DND-41 (cell line): Measurements from ENCODE around the gene NRL.

Source experiments
- ATAC-seq: fragments of 200-7000 bp; cut with Tn5 transposase; 3 replicates; pipeline ENCODE4 v1.9.1; 2021; ENCODE audit warnings: low read depth; ENCODE audit not compliant: insufficient read depth
- DNase-seq: peaks from one replicate; pipeline ENCODE4 v3.0.0-alpha.2; 2020
- H2AFZ ChIP-seq: 2 replicates; pipeline ENCODE4 v1.6.0; 2012; ENCODE audit warnings: low read depth, low read length
- H3K27ac ChIP-seq: 2 replicates; pipeline ENCODE4 v1.5.1; 2012; ENCODE audit warnings: low read length, inconsistent platforms
- H3K27me3 ChIP-seq: fragments of 200-600 bp; sonication (generic); 2 replicates; pipeline ENCODE4 v1.6.0; 2012; ENCODE audit warnings: low read length, mild to moderate bottlenecking, inconsistent platforms; ENCODE audit not compliant: insufficient read depth, poor library complexity
- H3K36me3 ChIP-seq: 2 replicates; pipeline ENCODE4 v1.5.1; 2012; ENCODE audit warnings: low read length, inconsistent platforms; ENCODE audit not compliant: insufficient read depth
- H3K4me1 ChIP-seq: 2 replicates; pipeline ENCODE4 v1.5.1; 2012; ENCODE audit warnings: mild to moderate bottlenecking, low read length; ENCODE audit not compliant: insufficient read depth
- H3K4me2 ChIP-seq: 2 replicates; pipeline ENCODE4 v1.6.0; 2012; ENCODE audit warnings: mild to moderate bottlenecking, moderate library complexity, low read length, inconsistent platforms; ENCODE audit not compliant: insufficient read depth
- H3K4me3 ChIP-seq, 2 experiments: fragments of 200-600 bp in 1 of 2; shearing (Covaris generic) in 1 of 2; 2 replicates each; pipeline ENCODE4 v1.5.1; 2012 to 2016; ENCODE audit warnings: inconsistent platforms in 2 of 2, low read length in 2 of 2, mild to moderate bottlenecking in 2 of 2, low read depth in 1 of 2, moderate library complexity in 1 of 2
- H3K79me2 ChIP-seq: 2 replicates; pipeline ENCODE4 v1.6.0; 2012; ENCODE audit warnings: low read length, inconsistent platforms; ENCODE audit not compliant: insufficient read depth
- H3K9ac ChIP-seq: 2 replicates; pipeline ENCODE4 v1.6.0; 2012; ENCODE audit warnings: low read depth, mild to moderate bottlenecking, inconsistent platforms, low read length, moderate library complexity
- H3K9me3 ChIP-seq: 2 replicates; pipeline ENCODE4 v1.5.1; 2012; ENCODE audit warnings: low read length, moderate library complexity, mild to moderate bottlenecking, inconsistent platforms; ENCODE audit not compliant: insufficient read depth, severe bottlenecking
- H4K20me1 ChIP-seq: 2 replicates; pipeline ENCODE4 v1.6.0; 2012; ENCODE audit warnings: low read length; ENCODE audit not compliant: insufficient read depth
- CTCF ChIP-seq: IDR thresholded peaks from 2 replicates; pipeline ENCODE4 v1.5.1; 2012; ENCODE audit warnings: borderline replicate concordance, low read length, moderate library complexity, mild to moderate bottlenecking; ENCODE audit not compliant: poor library complexity, severe bottlenecking; ENCODE audit errors: extremely low read depth
- EZH2 ChIP-seq: IDR thresholded peaks from 3 replicates; pipeline ENCODE4 v1.6.1; 2012; ENCODE audit warnings: borderline replicate concordance, low read depth, mild to moderate bottlenecking, moderate library complexity, low read length, inconsistent platforms; ENCODE audit not compliant: severe bottlenecking

Gene NRL

GRCh38 chr14:24054646-24055045 is 60.1 kb downstream of the NRL start:
- Histone ChIP-seq H3K27me3 (no peaks in the 10 kb centered on the region), H3K27ac (no peak overlapping the region), H2AFZ (no peak overlapping the region), H4K20me1 (0 out of 2 replicates have a peak, but pooled peaks cover 2% of the 10 kb centered on the region), H3K36me3 (no peaks in the 10 kb centered on the region), H3K4me1 (peaks cover 26% of the 10 kb centered on the region), H3K4me3 (no peak overlapping the region), H3K9me3 (no peaks in the 10 kb centered on the region), H3K4me2 (no peak overlapping the region), H3K9ac (no peak overlapping the region), H3K79me2 (no peaks in the 10 kb centered on the region)
- no peak for ATAC-seq
- DNase-seq = no peak
- TF ChIP-seq EZH2 = no peak
- no peak for TF ChIP-seq CTCF

- Histone ChIP-seq H4K20me1 (0 out of 2 replicates have a peak, but pooled peaks cover 2% of the 10 kb centered on the region), H3K27me3 (no peaks in the 10 kb centered on the region), H3K36me3 (no peaks in the 10 kb centered on the region), H3K4me3 (no peak overlapping the region), H3K79me2 (no peaks in the 10 kb centered on the region), H2AFZ (no peak overlapping the region), H3K9me3 (no peaks in the 10 kb centered on the region), H3K27ac (no peak overlapping the region), H3K4me2 (no peak overlapping the region), H3K4me1 (peaks cover 26% of the 10 kb centered on the region), H3K9ac (no peak overlapping the region)
- TF ChIP-seq EZH2 (no peak), CTCF (no peak)
- no peak for ATAC-seq
- no peak for DNase-seq
Measured at GRCh38 chr14:24054324-24054641, 60.5 kb downstream of the NRL start.

GRCh38 chr14:24053548-24054323 is 61.0 kb downstream of the NRL start:
- Histone ChIP-seq H2AFZ (no peak overlapping the region), H3K27ac (no peak overlapping the region), H3K9me3 (no peaks in the 10 kb centered on the region), H3K27me3 (no peaks in the 10 kb centered on the region), H3K4me3 (no peak overlapping the region), H3K79me2 (no peaks in the 10 kb centered on the region), H3K9ac (no peak overlapping the region), H4K20me1 (0 out of 2 replicates have a peak, but pooled peaks cover 2% of the 10 kb centered on the region), H3K4me1 (peaks cover 26% of the 10 kb centered on the region), H3K36me3 (no peaks in the 10 kb centered on the region), H3K4me2 (no peak overlapping the region)
- no peak for DNase-seq
- ATAC-seq = no peak
- TF ChIP-seq EZH2 (no peak), CTCF (no peak)
